HG03039 (cell line): ENCODE measurements around the gene SMPD3.
"Not testable (repeated sequence)": the region's sequence is repeated elsewhere in the genome, so short reads cannot be mapped to it uniquely, and the experiment has no call there.

Experiments
- ATAC-seq: cut with Tn5 transposase; IDR thresholded peaks from one replicate; pipeline ENCODE4 v1.9.1; 2021; ENCODE audit warnings: mild to moderate bottlenecking, moderate library complexity; ENCODE audit not compliant: unreplicated experiment

Gene SMPD3

DNA sequence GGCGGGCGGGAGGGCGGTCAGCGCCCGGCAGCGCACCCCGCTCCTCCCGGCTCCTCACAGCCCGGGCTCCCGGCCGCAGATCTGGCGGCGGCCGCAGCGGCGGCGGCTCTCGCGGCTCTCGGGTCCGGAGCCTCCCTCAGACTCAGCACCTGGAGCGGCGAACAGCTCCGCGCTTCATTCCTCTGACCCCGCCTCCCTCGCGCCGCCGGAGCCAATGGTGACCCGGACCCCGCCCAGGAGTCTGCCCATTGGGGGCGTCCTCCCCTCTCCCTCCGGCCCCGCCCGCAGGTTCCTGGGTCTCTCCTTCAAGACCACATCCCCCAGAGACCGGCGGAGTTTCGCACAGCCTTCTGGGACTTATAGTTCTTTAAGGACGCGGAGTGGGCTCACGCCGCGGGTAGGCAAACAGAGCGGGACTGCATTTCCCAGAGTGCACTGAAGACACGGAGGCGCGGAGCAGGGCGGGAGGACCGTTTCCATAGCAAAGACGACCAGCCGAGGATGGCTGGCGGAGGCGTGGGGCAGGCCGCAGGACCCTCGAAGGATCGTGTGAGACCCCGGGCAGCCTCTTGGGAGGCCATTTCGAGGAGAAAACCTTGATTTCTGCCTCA, at the start of gene SMPD3:
Gene SMPD3 (minus strand): TSS at position 149 of the 611 bp plus-strand sequence. CDS start 76,327 bp downstream, outside the sequence.
- ATAC-seq: peak; percentile 90

DNA sequence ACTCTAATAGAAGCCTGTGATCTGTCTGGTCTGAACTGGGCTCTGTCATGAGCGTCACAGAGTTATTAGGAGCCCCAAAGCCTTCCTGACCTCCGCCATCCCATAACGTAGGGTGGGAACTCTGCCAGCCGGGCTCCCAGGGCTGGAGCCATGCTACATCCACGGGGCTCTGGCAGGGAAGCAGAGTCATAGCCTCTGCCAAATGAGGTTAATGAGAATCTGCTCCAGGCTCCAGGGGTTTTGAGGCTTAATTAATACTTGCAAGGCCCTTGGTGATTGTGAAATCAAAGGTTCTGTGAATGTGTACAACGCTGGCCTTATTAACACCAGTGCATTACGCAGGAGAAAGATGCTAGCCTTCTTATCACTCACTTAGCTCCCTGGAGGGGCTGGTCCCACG, 48.4 kb upstream of the SMPD3 start:
- no peak for ATAC-seq

DNA sequence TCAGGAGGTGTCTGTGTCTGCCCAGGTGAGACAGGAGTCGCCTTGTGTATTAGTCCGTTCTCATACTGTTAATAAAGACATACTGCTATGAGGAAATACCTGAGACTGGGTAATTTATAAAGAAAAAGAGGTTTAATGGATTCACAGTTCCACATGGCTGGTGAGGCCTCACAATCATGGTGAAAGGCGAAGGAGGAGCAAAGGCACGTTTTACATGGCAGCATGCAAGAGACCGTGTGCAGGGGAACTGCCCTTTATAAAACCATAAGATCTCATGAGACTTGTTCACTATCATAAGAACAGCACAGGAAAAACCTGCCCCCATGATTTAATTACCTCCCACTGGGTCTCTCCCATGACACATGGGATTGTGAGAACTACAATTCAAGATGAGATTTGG, 46.0 kb upstream of the SMPD3 start:
- not testable (repeated sequence) for ATAC-seq

DNA sequence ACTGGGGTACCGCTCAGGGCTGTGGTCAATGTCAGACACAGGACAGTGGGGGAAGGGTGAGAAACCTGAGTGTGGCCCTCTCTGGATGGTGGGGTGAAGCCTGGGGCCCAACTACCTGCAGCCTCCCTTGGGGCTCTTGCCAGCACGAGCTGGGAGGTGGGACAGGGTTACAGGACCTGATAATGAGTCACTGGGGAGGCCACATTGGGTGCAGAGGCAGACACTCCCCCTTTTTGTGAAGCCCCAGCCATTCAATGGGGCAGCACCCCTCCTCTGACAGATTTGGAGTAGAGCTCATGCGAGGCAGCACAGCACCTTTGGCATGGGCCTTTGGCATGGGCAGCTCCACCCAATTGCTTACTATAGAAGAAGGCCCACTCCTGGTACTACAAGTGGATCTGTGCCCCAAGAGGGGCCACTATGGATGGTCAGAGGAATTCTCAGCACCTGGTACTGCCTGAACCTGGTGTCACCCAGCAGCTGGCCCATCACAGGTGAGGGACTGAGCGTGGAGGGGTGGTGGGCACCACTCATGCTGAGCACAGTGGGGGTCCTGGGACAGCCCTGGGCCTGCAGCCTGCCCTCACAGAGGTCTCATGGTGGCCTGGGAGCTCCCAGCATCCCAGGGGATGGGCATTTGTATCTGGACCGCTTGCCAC, 45.2 kb upstream of the SMPD3 start:
- no peak for ATAC-seq

DNA sequence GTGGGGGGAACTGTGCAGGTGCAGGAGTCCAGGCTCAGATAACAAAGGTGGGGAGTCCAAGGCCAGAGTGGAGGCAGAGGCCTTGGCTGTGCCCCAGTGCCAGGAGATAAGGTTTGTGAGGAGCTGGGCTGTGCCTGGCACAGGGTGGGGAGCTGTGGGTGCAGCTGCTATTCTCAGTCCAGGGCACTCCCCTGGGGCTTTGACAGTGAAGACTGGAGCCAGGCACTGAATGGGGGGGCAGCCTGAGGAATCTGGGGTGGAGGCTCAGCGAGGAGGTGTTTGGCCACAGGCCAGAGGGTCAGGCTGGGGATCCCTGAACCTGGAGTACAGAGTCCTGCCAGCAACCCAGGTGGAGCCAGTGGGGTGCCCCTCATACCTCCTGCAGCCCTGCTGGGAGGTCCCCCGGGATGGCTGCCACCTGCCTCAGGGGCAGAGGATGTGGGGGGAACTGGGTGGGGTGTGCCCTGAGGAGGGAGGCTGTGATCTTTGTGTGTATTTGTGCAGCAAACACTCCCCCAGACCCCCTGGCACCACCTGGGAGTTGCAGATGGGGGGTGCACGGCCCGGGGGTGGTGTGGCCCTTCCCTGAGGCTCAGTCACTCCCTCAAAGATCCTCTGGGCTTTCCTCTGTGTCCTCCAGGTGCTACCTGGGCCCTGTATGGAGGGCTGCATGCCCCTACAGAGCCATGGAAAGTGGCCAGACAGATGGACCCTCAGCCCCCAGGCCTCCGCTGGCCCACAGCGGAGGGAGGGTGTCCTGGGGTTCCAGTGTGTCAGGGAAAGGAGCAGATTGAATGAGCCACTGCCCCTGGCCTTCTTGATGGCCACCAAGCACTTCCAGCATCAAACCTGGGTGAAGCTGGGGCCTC, 44.5 kb upstream of the SMPD3 start:
- no peak for ATAC-seq

DNA sequence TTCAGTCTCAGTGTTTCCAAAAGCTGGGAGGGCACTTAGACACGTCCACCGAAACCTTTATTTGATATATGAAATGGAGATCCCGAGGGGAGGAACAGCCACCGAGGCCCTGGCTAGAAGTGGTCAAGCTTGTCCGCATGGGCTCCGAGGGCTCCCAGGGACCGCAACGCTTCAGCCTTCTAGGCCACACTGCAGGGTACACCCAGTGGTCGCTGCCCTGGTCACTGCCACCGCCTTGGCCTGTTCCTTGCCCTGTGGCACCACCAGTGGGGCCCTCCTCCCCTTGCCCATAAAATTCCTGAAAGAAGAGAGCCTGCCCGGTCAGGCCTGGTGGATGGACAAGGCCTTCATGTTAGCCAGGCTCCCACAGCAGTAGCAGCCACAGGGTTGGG, 43.8 kb upstream of the SMPD3 start:
- no peak for ATAC-seq

DNA sequence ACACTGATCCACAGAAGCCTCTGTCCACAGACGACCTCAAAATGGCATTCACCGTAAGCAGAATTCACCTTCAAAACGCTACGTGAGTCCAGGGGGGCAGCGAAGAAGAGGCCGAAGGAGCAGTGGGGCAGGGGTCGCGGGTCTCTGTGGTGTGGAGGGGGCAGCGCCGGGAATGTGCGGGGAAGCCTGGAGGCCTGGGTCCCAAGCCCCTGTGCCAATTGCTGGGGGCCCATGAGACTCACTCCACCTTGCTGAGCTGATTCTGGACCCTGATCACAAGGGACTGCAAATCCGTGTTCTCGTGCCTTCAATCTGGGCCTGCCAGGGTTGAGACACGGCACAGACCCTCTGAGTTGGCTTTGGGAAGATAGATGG, 43.3 kb upstream of the SMPD3 start:
- ATAC-seq: no peak

DNA sequence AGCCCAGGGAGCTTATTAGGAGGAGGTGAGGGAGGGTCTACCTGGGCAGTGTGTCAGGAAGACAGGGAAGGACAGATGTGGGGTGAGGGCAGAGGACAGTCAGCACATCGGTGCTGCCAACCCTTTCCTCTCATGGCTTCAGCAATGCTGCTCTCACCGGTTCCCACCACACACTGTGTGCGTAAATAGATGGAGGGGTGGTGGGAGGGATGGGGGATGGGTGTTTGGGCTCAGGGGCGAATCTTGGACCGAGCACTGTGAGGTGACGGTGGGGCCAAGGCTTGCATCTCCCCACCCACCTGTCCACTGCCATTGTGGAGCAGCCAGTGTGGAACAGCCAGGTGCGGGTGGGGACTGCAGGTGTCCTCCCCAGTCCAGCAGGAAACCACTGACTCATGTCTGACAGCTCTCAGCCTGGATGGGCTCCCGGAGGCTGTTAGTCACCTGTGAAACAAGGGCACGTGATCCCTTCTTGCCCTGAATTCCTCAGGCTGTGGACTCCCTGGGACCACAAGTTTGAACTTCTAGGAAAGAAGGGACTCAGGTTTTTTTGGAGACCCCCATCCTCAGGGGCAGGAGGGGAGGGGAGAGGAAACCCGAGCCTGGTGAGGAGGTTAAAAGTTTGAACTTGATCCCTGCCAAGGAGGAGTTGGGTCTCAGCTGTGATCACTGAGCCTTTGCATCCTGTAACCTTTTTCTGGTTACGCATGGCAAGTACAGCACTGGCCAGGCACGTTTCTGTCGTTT, 42.7 kb upstream of the SMPD3 start:
- ATAC-seq: no peak

DNA sequence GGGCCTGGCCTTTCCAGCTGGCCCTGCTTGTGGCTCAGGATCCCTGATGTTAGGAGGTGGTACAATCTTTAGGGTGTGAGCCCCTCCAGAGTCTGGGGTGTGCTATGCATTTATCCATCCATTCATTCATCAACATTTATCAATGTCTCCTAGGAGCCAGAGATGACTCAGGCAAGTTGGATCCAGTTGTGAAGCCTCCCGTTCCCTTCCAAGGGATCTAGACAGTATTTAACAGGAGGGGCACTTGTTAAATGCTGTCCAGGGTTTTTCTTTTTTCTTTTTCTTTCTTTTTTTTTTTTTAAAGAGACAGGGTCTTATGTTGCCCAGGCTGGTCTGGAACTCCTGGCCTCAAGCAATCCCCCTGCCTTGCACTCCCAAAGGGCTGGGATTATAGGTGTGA, 42.0 kb upstream of the SMPD3 start:
- ATAC-seq: no peak

DNA sequence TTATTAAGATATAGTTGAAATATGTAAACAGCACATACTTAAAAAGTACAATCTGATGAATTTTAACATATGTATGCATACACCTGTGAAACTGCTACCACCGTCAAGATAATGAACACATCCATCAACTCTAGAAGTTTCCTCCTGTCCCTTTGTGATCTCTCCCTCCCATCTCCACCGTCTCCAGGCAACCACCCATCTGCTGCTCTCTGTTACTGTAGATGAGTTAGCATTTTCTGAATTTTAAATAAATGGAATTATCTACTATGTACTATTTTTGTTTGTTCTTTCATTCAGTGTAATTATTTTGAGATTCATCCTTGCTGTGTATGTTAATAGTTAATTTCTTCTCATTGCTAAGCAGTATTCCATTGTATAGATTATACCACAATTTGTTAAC, 40.2 kb upstream of the SMPD3 start:
- ATAC-seq: no peak

DNA sequence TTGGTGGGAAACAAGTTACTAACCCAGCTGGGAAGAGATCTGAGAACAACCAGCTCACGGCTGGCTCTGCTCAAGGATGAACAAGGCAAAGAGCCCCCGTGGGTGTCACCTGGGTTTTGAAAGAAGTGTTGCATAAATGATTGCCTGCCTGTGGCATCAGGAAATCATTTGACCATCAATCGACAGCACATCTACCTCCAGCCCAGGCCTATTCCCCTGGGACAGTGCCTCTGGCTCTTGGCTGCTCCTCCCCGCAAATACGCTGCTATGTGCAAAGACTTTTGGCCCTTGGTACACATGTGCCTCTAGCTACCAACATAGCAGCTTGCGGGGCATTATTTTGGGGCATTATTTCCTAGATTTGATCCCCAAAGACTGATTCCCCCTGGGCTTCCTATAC, 39.4 kb upstream of the SMPD3 start:
- no peak for ATAC-seq

DNA sequence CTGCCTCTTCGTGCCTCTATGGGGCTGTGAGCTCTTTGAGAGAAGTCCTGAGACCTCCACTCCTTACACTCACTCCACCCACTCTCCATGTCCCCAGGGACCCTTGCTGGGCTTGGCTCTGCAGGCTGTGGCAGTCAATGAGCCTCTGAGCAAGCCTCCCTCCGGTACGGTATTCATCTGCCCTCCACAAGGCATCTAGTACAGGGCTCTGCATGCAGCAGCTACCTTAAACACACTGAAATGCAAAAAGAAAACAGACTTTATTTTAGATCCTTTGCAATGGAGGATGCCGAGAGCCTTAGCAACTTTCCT, 38.9 kb upstream of the SMPD3 start:
- no peak for ATAC-seq

DNA sequence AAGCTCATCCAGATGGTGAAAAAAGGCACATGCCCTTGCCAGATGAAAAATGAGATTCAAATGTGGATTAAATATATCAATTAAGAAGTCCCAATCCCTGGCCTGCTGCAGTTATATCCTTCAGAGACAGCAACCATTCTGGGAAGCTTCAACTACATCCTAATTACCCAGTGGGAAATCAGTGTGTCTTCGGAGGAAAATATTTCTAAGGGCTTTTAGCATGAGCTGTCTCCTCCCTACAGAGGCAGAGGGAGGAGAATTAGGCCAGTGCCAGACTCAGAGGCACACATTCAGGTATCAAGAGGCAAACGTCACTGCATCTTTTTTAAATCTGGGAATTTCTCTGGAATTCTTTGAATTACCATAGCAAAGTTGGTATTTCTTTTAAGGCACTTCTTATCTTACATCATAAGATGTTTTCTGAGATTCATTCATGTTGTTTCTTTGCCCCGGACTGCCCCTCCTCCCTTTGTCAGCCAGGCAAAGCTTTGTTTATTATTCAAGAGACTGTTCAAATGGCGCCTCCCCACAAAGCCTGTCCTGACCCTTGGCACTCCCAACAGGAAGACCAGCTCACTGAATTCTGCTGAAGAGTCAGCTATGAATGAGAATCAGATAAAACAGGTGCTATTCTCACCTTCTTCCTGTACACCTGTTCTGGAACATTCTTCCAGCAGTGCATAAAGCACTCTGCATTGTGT, 38.3 kb upstream of the SMPD3 start:
- ATAC-seq: no peak

DNA sequence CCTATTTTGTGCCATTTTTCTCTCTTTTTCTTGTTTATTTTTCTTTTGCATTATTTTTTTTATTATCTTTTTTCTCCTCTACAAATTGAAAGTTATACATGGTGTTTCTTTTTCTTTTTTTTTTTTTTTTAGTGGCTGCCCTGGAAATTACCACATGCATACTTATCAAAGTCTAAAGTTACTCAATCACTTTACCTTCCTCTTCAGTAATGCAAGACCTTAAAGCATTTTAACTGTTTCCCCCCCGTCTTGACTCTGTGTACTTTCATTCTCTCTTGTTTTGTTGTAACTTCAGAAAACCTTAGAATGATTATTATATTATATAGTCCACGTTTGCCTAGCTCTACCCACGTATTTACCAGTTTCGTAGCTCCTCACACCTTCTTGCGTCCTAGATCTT, 33.3 kb upstream of the SMPD3 start:
- no peak for ATAC-seq

DNA sequence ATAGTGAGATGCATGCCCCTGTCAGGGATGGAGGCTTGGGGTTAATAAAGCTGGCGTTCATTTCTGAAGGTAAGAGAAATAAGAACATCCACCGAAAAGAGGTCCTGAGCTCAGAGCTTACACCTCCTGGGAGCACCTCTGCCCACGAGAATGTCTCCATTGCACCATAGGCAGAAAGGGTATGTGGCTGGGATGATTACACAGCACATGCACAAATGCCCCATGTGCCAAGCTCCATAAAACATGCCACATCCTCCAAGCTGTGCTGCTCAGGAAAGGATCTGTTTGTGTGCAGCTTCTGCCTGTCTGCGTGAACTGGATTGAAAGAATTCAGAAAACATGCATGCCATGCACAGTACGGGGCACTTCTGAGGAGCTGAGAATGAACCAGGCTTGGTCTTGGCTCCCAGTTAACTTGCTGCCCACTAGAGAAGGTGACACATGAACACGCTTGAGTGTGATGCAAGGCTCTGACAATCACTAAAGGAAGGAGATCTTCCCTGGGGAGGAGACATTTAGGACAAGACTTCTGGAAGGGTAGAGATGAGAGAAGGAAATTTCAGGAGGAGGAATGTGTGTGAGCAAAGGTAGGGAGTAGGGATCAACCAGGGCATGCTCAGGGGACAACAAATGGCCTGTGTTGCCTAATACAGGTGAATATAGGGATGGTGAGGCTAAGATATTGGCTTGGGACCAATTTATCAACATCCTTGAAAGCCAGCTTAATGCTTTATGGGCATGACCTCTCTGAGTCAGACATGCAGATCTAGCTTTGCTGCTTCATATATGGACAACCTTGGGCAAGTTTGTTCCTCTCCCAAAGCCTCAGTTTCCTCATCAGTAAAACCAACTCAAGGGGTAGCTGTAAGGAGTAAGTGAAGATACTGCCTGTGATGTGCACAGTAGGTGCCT, 32.0 kb upstream of the SMPD3 start:
- ATAC-seq: no peak

DNA sequence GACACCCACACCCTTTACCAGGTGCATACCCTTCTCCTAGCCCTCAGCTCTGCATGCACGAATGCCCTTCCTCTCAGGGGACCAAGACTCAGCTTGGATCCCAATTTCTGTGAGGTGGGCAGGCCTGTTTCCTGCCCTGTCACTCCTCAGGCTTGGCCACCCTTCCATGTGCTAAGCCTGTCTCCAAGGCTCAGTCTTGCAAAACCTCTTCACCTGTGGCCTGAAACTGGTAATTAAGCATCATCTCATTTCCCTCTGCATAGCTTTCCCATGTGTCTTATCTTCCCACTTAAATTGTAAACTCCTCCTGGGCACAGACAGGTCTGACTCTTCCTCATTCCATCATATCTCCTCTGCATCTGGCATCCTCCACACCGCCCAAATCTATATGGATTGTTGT, 31.0 kb upstream of the SMPD3 start:
- no peak for ATAC-seq

DNA sequence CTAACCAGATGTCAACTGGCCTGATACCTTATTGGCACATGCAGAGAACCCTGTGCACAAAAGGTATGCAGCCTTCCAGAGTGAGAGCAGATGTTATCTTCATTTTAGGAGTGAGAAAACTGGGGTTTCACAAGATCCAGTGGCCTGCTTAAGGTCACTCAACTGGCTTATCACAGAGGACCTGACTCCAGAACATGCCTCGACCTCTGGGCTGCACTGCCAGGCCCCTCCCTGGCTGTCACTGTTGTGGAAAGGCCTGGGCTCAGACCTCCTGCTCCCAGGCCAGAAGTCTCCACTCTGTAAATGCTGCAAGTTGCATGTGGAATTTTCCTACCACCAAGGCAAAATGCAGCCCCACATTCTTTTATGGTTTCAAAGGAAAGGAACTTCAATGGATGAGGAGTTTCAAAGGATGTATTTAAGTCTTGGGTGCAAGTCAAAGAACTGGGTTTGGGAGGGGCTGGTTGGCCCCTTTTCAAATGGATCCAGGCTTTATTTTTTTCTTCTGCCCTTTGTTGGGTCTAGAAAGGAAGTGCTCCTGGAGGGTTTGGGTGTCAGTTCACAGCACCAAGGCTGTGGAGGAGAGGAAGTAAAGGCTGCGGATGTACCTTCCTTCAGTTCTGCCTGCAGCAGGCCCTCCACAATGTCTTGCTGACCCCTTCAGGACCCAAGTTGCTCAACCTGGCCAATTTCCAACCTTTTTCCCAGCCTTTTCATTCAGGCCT, 30.4 kb upstream of the SMPD3 start:
- ATAC-seq: no peak

DNA sequence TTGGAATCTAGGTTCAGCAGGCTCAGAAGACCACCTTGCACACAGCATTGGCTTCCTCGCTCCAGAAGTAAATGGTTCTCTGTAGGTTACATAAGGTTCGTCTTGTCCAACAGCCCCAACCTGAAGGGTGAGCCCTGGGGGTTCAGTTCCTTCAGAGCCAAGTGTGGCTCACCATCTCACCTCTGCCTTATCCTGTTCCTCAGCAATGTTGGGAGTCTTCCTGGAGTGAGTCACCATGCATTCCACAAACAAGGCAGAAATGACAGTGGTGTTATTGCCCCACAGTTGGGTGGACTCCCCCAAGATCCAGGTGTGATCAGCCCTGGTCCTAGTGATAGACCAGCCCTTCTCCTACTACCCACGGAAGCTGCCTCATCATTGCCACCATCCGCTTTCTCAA, 26.8 kb upstream of the SMPD3 start:
- ATAC-seq: no peak

DNA sequence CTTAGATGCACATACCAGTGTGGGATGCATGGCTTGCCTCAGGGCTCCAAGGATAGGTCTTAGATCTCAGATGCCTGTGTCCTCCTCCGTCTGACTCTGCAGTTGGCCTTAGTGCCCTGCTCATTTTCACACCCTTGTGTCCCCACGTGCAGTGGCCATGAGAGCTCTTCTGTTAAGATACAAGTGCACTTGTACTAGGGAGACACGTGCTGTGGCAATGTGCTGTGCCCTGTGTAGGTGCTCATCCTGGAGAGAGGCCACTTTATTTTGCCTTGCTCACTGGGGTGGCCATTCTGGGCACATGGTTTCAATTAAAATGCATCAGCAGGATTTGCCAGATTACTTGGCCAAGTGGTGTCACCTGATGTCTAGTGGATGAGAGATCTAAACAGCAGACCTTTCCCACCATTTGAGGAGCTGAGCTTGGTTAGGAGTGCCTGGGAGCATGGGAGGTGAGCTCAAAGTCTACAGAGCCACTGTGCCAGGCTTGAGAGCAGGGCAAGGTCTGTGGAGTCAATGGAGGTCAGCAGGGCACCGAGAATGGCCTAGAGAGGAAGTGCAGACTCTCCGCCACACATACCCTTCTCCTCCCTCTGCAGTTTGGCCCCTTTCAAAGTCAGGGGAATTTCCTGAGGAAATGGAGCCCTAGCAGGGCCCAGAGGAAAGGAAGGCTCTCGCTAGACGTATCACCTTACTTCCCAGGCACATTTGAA, 25.2 kb upstream of the SMPD3 start:
- ATAC-seq: no peak
